Thymus (tissue), 11 donors: Measurements from ENCODE around the gene NME1. TPM values are rescaled to one million over a fixed set of nuclear protein-coding genes. Genes with fewer than 3 reads are reported as not detected.
A peak's percentile ranks its signal among the peaks of the same experiment; 100 is the strongest.
"Not testable (repeated sequence)": the region's sequence is repeated elsewhere in the genome, so short reads cannot be mapped to it uniquely, and the experiment has no call there.

Source experiments
- DNase-seq, 9 donors: peaks; one replicate each; pipeline ENCODE4 v3.0.0-alpha.2; 2013; ENCODE audit warnings: low spot score in 9 of 9, low read depth in 6 of 9, missing footprints in 1 of 9
- H3K27ac ChIP-seq, 2 donors: one replicate each; pipeline ENCODE4 v1.5.1; 2013; ENCODE audit warnings: control low read depth in 1 of 2, low read depth in 1 of 2, low read length in 1 of 2, mild to moderate bottlenecking in 1 of 2, moderate library complexity in 1 of 2
- H3K27me3 ChIP-seq, 2 donors: one replicate each; pipeline ENCODE4 v1.5.1; 2013; ENCODE audit warnings: low read length in 1 of 2; ENCODE audit not compliant: control insufficient read depth in 2 of 2, insufficient read depth in 1 of 2
- H3K36me3 ChIP-seq, 2 donors: one replicate each; pipeline ENCODE4 v1.5.1; 2013; ENCODE audit warnings: low read length in 1 of 2, mild to moderate bottlenecking in 1 of 2, moderate library complexity in 1 of 2; ENCODE audit not compliant: control insufficient read depth in 2 of 2, insufficient read depth in 2 of 2
- H3K4me1 ChIP-seq, 2 donors: one replicate each; pipeline ENCODE4 v1.5.1; 2013; ENCODE audit warnings: low read length in 2 of 2; ENCODE audit not compliant: control insufficient read depth in 2 of 2, insufficient read depth in 2 of 2
- H3K4me3 ChIP-seq, 2 donors: one replicate each; pipeline ENCODE4 v1.5.1; 2013; ENCODE audit warnings: low read length in 2 of 2, control low read depth in 1 of 2, mild to moderate bottlenecking in 1 of 2
- H3K9me3 ChIP-seq, 2 donors: one replicate each; pipeline ENCODE4 v1.5.1; 2013; ENCODE audit warnings: low read length in 1 of 2, mild to moderate bottlenecking in 1 of 2; ENCODE audit not compliant: control insufficient read depth in 2 of 2, insufficient read depth in 1 of 2
- WGBS: extraction: QIAGEN DNeasy Blood & Tissue Kit; methylation state at CpG from one replicate; pipeline ENCODE4 v1.1.7; 2013; 5-methylcytosine and 5-hydroxymethylcytosine counted together
- polyA plus RNA-seq: library from polyadenylated mRNA; stranded (reverse); fragments of 200-250 nt; gene quantifications from one replicate; pipeline ENCODE4 v1.2.3, GENCODE V29; 2013
- total RNA-seq: library from RNA; stranded (reverse); fragments of 120-200 nt; gene quantifications from one replicate; pipeline ENCODE4 v1.2.4, GENCODE V29; 2013
- donor health status: healthy.

Gene NME1
- total and polyA plus RNA-seq, 2 donors: 58.5 to 141 TPM

DNA sequence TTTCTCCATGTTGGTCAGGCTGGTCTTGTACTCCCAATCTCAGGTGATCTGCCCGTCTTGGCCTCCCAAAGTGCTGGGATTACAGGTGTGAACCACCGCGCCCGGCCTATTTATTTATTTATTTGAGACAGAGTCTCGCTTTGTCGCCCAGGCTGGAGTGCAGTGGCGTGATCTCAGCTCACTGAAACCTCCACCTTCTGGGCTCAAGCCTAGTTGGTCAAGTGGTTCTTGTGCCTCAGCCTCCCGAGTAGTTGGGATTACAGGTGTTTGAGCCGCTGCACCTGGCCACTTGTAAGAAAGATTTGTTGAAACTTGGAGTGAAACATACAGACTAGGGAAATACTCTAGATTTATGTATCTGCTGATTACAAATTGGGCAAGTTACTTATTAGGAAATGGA is 18.7 kb downstream of the NME1 start:
- H3K9me3 ChIP-seq, H3K27me3 ChIP-seq, H3K27ac ChIP-seq, H3K4me1 ChIP-seq, H3K4me3 ChIP-seq, DNase-seq: not testable (repeated sequence)
- 88% methylated on average over 9 of the region's 9 CpGs for WGBS
- peaks cover 16 to 35% of the 10 kb centered on the region in 2 donors for H3K36me3 ChIP-seq

GRCh38 chr17:51180486-51180885 is 27.1 kb downstream of the NME1 start:
- Histone ChIP-seq H3K27ac (no peak overlapping the region), H3K27me3 (no peaks in the 10 kb centered on the region), H3K9me3 (no peaks in the 10 kb centered on the region), H3K36me3 (peaks cover 20 to 44% of the 10 kb centered on the region in 2 donors), H3K4me3 (no peak overlapping the region), H3K4me1 (no peaks in the 10 kb centered on the region)
- WGBS: 97% methylated on average over 5 of the region's 5 CpGs
- no peak for DNase-seq

DNA sequence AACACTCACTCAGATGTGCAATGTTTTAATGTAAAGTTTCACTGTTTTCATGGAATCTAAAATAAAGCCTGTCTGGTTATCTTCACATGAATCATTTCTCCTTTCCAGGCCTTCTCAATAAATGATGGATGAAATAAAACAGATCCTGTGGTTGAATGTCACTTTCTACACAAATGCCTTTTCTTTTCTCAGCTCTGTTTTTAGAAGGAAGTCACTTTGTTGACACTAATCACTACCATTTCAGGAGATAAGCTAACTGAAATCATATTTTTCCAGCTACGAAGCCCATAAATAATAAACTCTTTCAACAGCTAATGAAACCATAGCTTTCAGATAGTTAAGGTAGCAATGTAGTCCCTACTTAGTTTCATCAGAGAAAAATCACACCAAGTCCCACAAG is 30.8 kb downstream of the NME1 start:
- Histone ChIP-seq H3K27me3 (no peaks in the 10 kb centered on the region), H3K9me3 (no peaks in the 10 kb centered on the region), H3K4me1 (no peaks in the 10 kb centered on the region), H3K4me3 (no peak overlapping the region), H3K36me3 (peaks cover 24 to 59% of the 10 kb centered on the region in 2 donors), H3K27ac (no peak overlapping the region)
- 94% methylated on average over 1 of the region's 1 CpG for WGBS
- no peak for DNase-seq

DNA sequence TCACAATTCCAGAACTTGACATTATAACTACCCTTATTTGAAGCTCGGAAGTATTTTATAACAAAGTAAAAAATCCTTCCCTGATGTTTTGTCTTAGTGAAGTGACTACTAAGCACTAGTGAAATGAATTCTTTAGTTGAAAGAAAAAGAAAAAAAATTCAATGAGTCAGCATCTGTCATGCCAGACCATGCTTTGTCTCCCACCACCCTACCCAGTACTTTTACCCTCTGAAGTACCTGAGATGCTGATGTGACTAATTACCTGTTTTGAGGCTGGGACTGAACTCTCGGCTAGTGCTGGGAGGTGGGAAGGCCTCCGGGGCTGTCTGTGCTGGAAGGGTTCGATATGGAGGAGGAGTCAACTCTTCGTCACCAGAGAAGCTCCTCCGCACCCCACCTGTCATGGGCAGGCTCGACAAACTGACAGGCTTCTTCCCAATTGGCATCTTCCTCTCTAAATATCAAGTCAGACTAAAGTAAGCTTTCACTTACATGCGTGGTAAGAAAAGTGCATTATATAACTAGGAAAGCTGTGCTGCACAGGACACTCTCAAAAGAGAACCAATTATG is 32.5 kb downstream of the NME1 start:
- H3K4me3 ChIP-seq: no peak overlapping the region
- H3K36me3 ChIP-seq: peaks cover 33 to 69% of the 10 kb centered on the region in 2 donors
- peaks cover 0 to 1% of the 10 kb centered on the region in 2 donors for H3K9me3 ChIP-seq
- H3K27me3 ChIP-seq: no peaks in the 10 kb centered on the region
- DNase-seq: no peak
- H3K27ac ChIP-seq: no peak overlapping the region
- H3K4me1 ChIP-seq: no peaks in the 10 kb centered on the region
- 99% methylated on average over 8 of the region's 8 CpGs for WGBS

DNA sequence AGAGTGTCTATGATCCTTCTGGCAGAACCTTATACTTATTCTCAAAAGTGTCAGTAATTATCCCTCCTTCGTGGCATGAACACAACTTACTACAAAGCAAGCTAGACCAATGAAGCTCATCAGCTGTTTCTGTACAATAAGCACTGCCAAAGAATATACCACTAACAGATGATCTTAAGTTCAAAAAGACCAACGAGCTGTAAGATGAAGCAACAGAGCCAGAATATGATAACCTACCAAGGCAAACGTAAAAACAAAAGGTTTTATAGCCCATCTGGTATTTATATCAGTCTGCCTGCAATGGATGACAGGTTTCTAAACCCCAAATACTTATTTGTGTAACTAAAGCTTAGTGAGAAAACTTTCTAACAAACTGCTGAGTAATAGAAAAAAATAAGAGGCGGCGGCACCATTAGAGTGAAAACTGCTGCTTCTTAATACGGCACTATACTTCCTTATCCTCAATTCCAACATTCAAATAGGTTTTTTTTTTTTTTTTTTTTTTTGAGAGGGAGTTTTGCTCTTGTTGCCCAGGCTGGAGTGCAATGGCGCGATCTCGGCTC is 35.0 kb downstream of the NME1 start:
- H3K4me3 ChIP-seq: no peak overlapping the region
- H3K4me1 ChIP-seq: no peaks in the 10 kb centered on the region
- no peak for DNase-seq
- peaks cover 0 to 1% of the 10 kb centered on the region in 2 donors for H3K9me3 ChIP-seq
- H3K27me3 ChIP-seq: no peaks in the 10 kb centered on the region
- peaks cover 25 to 67% of the 10 kb centered on the region in 2 donors for H3K36me3 ChIP-seq
- no peak overlapping the region for H3K27ac ChIP-seq
- WGBS: 94% methylated on average over 9 of the region's 9 CpGs

- Histone ChIP-seq H3K36me3 (peaks cover 31 to 71% of the 10 kb centered on the region in 2 donors), H3K27me3 (no peaks in the 10 kb centered on the region), H3K9me3 (peaks cover 0 to 1% of the 10 kb centered on the region in 2 donors), H3K4me1 (no peaks in the 10 kb centered on the region), H3K27ac (no peak overlapping the region), H3K4me3 (no peak overlapping the region)
- no peak for DNase-seq
These were observed 35.8 kb downstream of the NME1 start for GRCh38 chr17:51189162-51189561.

DNA sequence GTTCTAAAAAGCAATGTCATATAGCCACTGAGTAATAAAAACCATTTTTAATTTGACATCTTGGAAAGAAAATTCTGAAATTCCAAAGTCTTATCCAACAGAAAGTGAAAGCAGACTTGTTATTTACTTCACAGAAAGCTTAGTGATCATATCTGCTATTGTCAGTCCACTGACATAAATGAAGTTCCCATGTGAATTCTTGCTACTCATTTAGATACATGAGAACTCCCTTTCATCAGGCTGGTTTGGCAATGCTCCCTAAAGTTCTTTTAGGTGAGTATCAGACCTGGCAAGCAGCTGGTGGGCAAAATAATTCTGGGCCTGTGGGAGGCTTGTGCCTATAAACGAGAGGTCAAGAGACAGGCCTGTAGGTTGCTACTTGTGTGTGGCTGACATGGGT is 36.3 kb downstream of the NME1 start:
- no peak for DNase-seq
- peak overlapping the region; percentile 33 to 36 for H3K27ac ChIP-seq
- H3K36me3 ChIP-seq: peaks cover 36 to 75% of the 10 kb centered on the region in 2 donors
- H3K9me3 ChIP-seq: peaks cover 0 to 1% of the 10 kb centered on the region in 2 donors
- 93% methylated on average over 1 of the region's 1 CpG for WGBS
- H3K4me1 ChIP-seq: no peaks in the 10 kb centered on the region
- no peaks in the 10 kb centered on the region for H3K27me3 ChIP-seq
- H3K4me3 ChIP-seq: no peak overlapping the region

GRCh38 chr17:51191895-51192294 is 38.5 kb downstream of the NME1 start:
- H3K36me3 ChIP-seq: peaks cover 44 to 71% of the 10 kb centered on the region in 2 donors
- WGBS: 98% methylated on average over 2 of the region's 2 CpGs
- no peak overlapping the region for H3K27ac ChIP-seq
- DNase-seq: no peak
- H3K9me3 ChIP-seq: peaks cover 0 to 1% of the 10 kb centered on the region in 2 donors
- H3K4me1 ChIP-seq: no peaks in the 10 kb centered on the region
- no peaks in the 10 kb centered on the region for H3K27me3 ChIP-seq
- H3K4me3 ChIP-seq: no peak overlapping the region

DNA sequence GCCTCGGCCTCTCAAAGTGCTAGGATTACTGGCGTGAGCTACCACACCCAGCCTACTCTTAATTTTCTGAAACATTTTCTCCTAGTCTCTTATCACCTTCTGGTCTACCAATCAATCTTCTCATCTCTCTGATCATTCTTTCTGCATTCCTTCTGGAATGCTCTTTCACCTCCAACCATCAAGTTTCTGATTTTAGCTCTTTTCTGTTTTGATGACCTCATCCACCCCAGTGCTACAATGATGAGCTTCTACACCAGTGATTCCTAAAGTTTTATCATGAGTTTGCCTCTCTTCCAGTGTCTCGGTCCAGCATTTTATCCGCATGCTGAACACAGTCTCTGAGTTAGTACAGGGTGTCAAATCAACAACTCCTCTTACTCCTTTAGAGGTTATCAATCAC is 44.4 kb downstream of the NME1 start:
- WGBS: 92% methylated on average over 4 of the region's 4 CpGs
- H3K36me3 ChIP-seq: peaks cover 53 to 65% of the 10 kb centered on the region in 2 donors
- no peak for DNase-seq
- H3K27me3 ChIP-seq: no peaks in the 10 kb centered on the region
- no peak overlapping the region for H3K4me3 ChIP-seq
- H3K27ac ChIP-seq: no peak overlapping the region
- peaks cover 0 to 12% of the 10 kb centered on the region in 2 donors for H3K4me1 ChIP-seq
- no peaks in the 10 kb centered on the region for H3K9me3 ChIP-seq
